K562 (cell line): ENCODE data around the gene CUL1. TPM values are rescaled to one million over a fixed set of nuclear protein-coding genes. Genes with fewer than 3 reads are reported as not detected.
A peak's percentile ranks its signal among the peaks of the same experiment; 100 is the strongest.

ENCODE experiments used
- CREB1 ChIP-seq, 2 experiments: sonication (generic) in 1 of 2; formaldehyde crosslinking in 1 of 2; IDR thresholded peaks; 2 replicates each; pipeline versions ENCODE4 v1.6.1 to v1.8.0; 2012 to 2022; ENCODE audit warnings: inconsistent platforms in 1 of 2, mild to moderate bottlenecking in 1 of 2, missing genetic modification reagents in 1 of 2, moderate library complexity in 1 of 2
- CTCF ChIP-seq, 3 experiments: IDR thresholded peaks in 2 of 3; conservative IDR thresholded peaks in 1 of 3; 2 replicates each; pipeline ENCODE4 v1.5.1; 2011 to 2012; ENCODE audit warnings: low read length in 3 of 3, mild to moderate bottlenecking in 3 of 3, control low read depth in 2 of 3, improper control_type of control experiment in 1 of 3, inconsistent platforms in 1 of 3, low read depth in 1 of 3, mixed read lengths in 1 of 3, moderate library complexity in 1 of 3; ENCODE audit not compliant: insufficient read depth in 2 of 3
- EGR1 ChIP-seq: fragments of 450-650 bp; conservative IDR thresholded peaks from 2 replicates; pipeline ENCODE4 v1.6.1; 2017; ENCODE audit warnings: mild to moderate bottlenecking
- ESRRB ChIP-seq: fragments of 250-450 bp; sonication (Bioruptor Pico); IDR thresholded peaks from 2 replicates; pipeline ENCODE4 v1.5.0; 2020; ENCODE audit warnings: mild to moderate bottlenecking, moderate library complexity, borderline replicate concordance
- KDM2B ChIP-seq: fragments of 250-450 bp; sonication (Bioruptor Pico); IDR thresholded peaks from 2 replicates; pipeline ENCODE4 v1.8.0; 2021; ENCODE audit warnings: mild to moderate bottlenecking, moderate library complexity
- RAD21 ChIP-seq, 2 experiments: fragments of 250-450 bp in 1 of 2; fragments of 450-650 bp in 1 of 2; sonication (Bioruptor Pico) in 1 of 2; formaldehyde crosslinking in 1 of 2; IDR thresholded peaks in 1 of 2; conservative IDR thresholded peaks in 1 of 2; 2 replicates each; pipeline versions ENCODE4 v1.4.0 to v1.8.0; 2020 to 2022; ENCODE audit warnings: mild to moderate bottlenecking in 2 of 2, moderate library complexity in 1 of 2
- RBFOX2 ChIP-seq: fragments of 200-400 bp; formaldehyde crosslinking; IDR thresholded peaks from 2 replicates; pipeline ENCODE4 v1.6.1; 2017; ENCODE audit warnings: low read depth, mild to moderate bottlenecking, low read length, moderate library complexity
- REST ChIP-seq, 2 experiments: fragments of 450-650 bp; formaldehyde crosslinking in 1 of 2; IDR thresholded peaks; 2 replicates each; pipeline versions ENCODE4 v1.4.0 to v1.6.1; 2014 to 2020; ENCODE audit warnings: mild to moderate bottlenecking in 2 of 2, borderline replicate concordance in 1 of 2, low read depth in 1 of 2
- TCFL5 ChIP-seq: fragments of 250-450 bp; sonication (Bioruptor Pico); conservative IDR thresholded peaks from 2 replicates; pipeline ENCODE4 v1.6.1; 2021; ENCODE audit warnings: mild to moderate bottlenecking, moderate library complexity, matching md5 sums
- THAP12 ChIP-seq: fragments of 250-450 bp; sonication (Bioruptor Pico); IDR thresholded peaks from 2 replicates; pipeline ENCODE4 v1.9.0; 2021; ENCODE audit warnings: mild to moderate bottlenecking, inconsistent platforms
- ZBTB43 ChIP-seq: sonication (generic); formaldehyde crosslinking; IDR thresholded peaks from 2 replicates; pipeline ENCODE4 v1.8.0; 2023; ENCODE audit warnings: mild to moderate bottlenecking, missing genetic modification reagents
- ZC3H8 ChIP-seq: fragments of 450-650 bp; IDR thresholded peaks from 2 replicates; pipeline ENCODE4 v1.6.1; 2017
- ZEB2 ChIP-seq: fragments of 450-650 bp; IDR thresholded peaks from 2 replicates; pipeline ENCODE4 v1.6.1; 2016
- ZNF75A ChIP-seq: fragments of 450-650 bp; formaldehyde crosslinking; IDR thresholded peaks from 2 replicates; pipeline ENCODE4 v1.4.0; 2020; ENCODE audit warnings: mild to moderate bottlenecking
- polyA plus RNA-seq, 8 experiments: library from polyadenylated mRNA; depleted of rRNA in 4 of 8; stranded (reverse) in 5 of 8; unstranded in 3 of 8; fragments of >200 nt; fragmentation: Nextera tagmentation in 2 of 8; fragmentation: Illumina TruSeq in 1 of 8; extraction: Ambion mirVana in 2 of 8; extraction: Trizol in 1 of 8; gene quantifications; 2 replicates each; pipeline versions ENCODE4 v1.2.1 to v1.2.3, GENCODE V29; 2011 to 2014; ENCODE audit warnings: inconsistent platforms in 1 of 8, missing spikeins in 1 of 8
- total RNA-seq, 7 experiments: library from RNA; depleted of rRNA in 6 of 7; stranded (reverse); fragments of >200 nt in 6 of 7; fragmentation: Illumina TruSeq in 2 of 7; extraction: Trizol in 2 of 7; gene quantifications; 2 replicates each; pipeline versions ENCODE4 v1.2.1 to v1.2.3, GENCODE V29; 2011 to 2021; ENCODE audit warnings: low replicate concordance in 1 of 7

CUL1 gene
- total and polyA plus RNA-seq, 9 of the 15 experiments (the other 6 are each of a cell fraction or from before 2014, with no cell fraction given), result 31.5 to 107 (median 96.5) TPM

GRCh38 chr7:148684289-148684830, 14.3 kb upstream of the CUL1 start (continued):
- no peak for TF ChIP-seq ZBTB43 (CRISPR knock-in tag)
- no peak for TF ChIP-seq ESRRB (CRISPR knock-in tag)
- no peak for TF ChIP-seq EGR1
- TF ChIP-seq CTCF (IDR thresholded peaks at IDR 0.05 in 2 of 3, conservative IDR thresholded peaks at IDR 0.05 in 1 of 3; ENCODE audit: insufficient read depth in 2 of 3, low read depth in 1 of 3, low read length in 3 of 3), result peak in 1 of 3 experiments; percentile 41; a peak in 2 of 6 replicates
- no peak for TF ChIP-seq TCFL5 (CRISPR knock-in tag)
- TF ChIP-seq ZNF75A, result no peak
- no peak for TF ChIP-seq KDM2B
- TF ChIP-seq ZC3H8, result no peak
- no peak for TF ChIP-seq THAP12
- TF ChIP-seq REST (IDR thresholded peaks at IDR 0.05; ENCODE audit: borderline replicate concordance), result peak; percentile 38; the same call in 1 of the 2 replicates
- TF ChIP-seq REST (CRISPR knock-in tag; IDR thresholded peaks at IDR 0.05; ENCODE audit: low read depth), result no peak
- TF ChIP-seq RBFOX2, result no peak
- TF ChIP-seq RAD21 (CRISPR knock-in tag; conservative IDR thresholded peaks at IDR 0.05 in 1 of 2, IDR thresholded peaks at IDR 0.05 in 1 of 2), result peak in 1 of 2 experiments; percentile 27; a peak in 2 of 4 replicates
- TF ChIP-seq CREB1 (IDR thresholded peaks at IDR 0.05), result no peak
- TF ChIP-seq CREB1 (CRISPR knock-in tag; IDR thresholded peaks at IDR 0.05), result no peak
- TF ChIP-seq ZEB2, result no peak
